Measurements from ENCODE around the gene MET.
"Not testable (repeated sequence)": the region's sequence is repeated elsewhere in the genome, so short reads cannot be mapped to it uniquely, and the experiment has no call there.

The MET gene

DNA sequence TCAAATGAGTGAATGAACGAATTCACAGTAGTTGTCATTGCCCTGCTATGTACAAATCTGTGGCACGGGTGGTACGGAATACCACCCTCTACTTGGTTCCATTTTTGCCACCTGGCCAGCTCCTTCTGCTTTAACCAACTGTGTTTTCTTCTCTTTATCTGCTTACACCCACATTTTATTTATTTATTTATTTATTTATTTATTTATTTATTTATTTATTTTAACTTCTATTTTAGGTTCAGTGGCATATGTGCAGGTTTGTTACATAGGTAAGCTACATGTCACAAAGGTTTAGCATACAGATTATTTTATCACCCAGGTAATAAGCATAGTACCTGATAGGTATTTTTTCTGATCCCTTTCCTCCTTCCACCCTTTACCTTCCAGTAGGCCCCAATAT, 148.2 kb downstream of the MET start (continued):
- TF ChIP-seq, protein P1, sequence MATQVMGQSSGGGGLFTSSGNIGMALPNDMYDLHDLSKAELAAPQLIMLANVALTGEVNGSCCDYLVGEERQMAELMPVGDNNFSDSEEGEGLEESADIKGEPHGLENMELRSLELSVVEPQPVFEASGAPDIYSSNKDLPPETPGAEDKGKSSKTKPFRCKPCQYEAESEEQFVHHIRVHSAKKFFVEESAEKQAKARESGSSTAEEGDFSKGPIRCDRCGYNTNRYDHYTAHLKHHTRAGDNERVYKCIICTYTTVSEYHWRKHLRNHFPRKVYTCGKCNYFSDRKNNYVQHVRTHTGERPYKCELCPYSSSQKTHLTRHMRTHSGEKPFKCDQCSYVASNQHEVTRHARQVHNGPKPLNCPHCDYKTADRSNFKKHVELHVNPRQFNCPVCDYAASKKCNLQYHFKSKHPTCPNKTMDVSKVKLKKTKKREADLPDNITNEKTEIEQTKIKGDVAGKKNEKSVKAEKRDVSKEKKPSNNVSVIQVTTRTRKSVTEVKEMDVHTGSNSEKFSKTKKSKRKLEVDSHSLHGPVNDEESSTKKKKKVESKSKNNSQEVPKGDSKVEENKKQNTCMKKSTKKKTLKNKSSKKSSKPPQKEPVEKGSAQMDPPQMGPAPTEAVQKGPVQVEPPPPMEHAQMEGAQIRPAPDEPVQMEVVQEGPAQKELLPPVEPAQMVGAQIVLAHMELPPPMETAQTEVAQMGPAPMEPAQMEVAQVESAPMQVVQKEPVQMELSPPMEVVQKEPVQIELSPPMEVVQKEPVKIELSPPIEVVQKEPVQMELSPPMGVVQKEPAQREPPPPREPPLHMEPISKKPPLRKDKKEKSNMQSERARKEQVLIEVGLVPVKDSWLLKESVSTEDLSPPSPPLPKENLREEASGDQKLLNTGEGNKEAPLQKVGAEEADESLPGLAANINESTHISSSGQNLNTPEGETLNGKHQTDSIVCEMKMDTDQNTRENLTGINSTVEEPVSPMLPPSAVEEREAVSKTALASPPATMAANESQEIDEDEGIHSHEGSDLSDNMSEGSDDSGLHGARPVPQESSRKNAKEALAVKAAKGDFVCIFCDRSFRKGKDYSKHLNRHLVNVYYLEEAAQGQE (tag by site-specific recombination; IDR thresholded peaks at IDR 0.05): peak; percentile 29; the same call in 1 of the 2 replicates
- TF ChIP-seq HIC1 (tag by site-specific recombination; IDR thresholded peaks at IDR 0.05): no peak
- TF ChIP-seq ZNF202 (tag by site-specific recombination; IDR thresholded peaks at IDR 0.05; ENCODE audit: borderline replicate concordance): peak; percentile 38; the same call in 1 of the 2 replicates
- no peak for TF ChIP-seq ZNF501 (tag by site-specific recombination; IDR thresholded peaks at IDR 0.05)
- TF ChIP-seq ZNF169 (tag by site-specific recombination; IDR thresholded peaks at IDR 0.05): no peak
- 0 out of 2 replicates have a peak, but pooled peaks have one; percentile 43 for TF ChIP-seq ZNF560 (tag by site-specific recombination; IDR thresholded peaks at IDR 0.05; ENCODE audit: borderline replicate concordance)

DNA sequence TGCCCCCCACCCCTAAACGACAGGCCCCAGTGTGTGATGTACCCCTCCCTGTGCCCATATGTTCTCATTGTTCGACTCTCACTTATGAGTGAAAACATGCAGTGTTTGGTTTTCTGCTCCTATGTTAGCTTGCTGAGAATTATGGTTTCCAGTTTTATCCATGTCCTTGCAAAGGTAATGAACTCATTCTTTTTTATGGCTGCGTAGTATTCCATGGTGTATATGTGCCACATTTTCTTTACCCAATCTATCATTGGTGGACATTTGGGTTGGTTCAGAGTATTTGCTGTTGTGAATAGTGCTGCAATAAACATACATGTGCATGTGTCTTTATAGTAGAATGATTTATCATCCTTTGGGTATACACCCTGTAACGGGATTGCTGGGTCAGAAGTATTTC, 149.7 kb downstream of the MET start:
- H3K36me3 ChIP-seq (ENCODE audit: control insufficient read depth in 2 of 2, insufficient read depth in 1 of 2, low read length in 2 of 2); POLR2A ChIA-PET; H3K9me3 ChIP-seq (ENCODE audit: control insufficient read depth, insufficient read depth, low read depth, low read length); H3K4me3 ChIP-seq (ENCODE audit: low read depth, low read length); H3K27ac ChIP-seq (ENCODE audit: extremely low read depth, low read depth, low read length); CTCF ChIA-PET; H3K4me1 ChIP-seq (ENCODE audit: control insufficient read depth, insufficient read depth, low read length): not testable (repeated sequence)
- peak; percentile 80 for TF ChIP-seq ZNF146 (tag by site-specific recombination; IDR thresholded peaks at IDR 0.05)
- TF ChIP-seq, protein P2, sequence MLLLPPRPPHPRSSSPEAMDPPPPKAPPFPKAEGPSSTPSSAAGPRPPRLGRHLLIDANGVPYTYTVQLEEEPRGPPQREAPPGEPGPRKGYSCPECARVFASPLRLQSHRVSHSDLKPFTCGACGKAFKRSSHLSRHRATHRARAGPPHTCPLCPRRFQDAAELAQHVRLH (tag by site-specific recombination; IDR thresholded peaks at IDR 0.05): peak; percentile 28; the same call in 1 of the 2 replicates

DNA sequence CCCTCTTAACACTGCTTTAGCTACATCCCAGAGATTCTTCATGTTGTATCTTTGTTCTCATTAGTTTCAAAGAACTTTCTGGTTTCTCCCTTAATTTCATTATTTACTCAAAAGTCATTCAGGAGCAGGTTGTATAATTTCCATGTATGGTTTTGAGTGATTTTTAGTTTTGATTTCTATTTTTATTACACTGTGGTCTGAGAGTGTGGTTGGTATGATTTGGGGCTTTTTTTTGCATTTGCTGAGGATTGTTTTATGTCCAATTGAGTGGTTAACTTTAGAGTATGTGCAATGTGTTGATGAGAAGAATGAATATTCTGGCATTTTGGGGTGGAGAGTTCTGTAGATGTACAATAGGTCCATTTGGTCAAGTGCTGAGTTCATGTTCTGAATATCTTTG, 152.5 kb downstream of the MET start:
- no peak overlapping the region for H3K27ac ChIP-seq (ENCODE audit: extremely low read depth, low read depth, low read length)
- H3K36me3 ChIP-seq (ENCODE audit: control insufficient read depth in 2 of 2, insufficient read depth in 1 of 2, low read length in 2 of 2): no peaks in the 10 kb centered on the region
- no peak overlapping the region for H3K4me3 ChIP-seq (ENCODE audit: low read depth, low read length)
- CTCF ChIA-PET: no interaction called here
- no peaks in the 10 kb centered on the region for H3K4me1 ChIP-seq (ENCODE audit: control insufficient read depth, insufficient read depth, low read length)
- no peak for TF ChIP-seq ZNF416 (tag by site-specific recombination; IDR thresholded peaks at IDR 0.05)
- POLR2A ChIA-PET: no interaction called here
- H3K9me3 ChIP-seq (ENCODE audit: control insufficient read depth, insufficient read depth, low read depth, low read length): no peaks in the 10 kb centered on the region

DNA sequence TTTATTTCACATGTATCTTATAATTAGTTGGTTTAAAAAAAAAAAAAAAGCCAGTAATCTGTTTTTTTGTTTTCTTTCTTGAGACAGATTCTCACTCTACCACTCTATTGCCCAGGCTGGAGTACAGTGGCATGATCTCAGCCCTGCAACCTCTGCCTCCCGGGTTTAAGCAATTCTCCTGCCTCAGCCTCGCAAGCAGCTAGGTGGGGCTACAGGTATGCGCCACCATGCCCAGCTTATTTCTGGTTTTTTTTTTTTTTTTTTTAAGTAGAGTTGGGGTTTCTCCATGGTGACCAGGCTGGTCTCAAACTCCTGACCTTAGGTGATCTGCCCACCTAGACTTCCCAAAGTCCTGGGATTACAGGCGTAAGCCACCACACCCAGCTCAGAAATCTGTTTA, 156.3 kb downstream of the MET start:
- CTCF ChIA-PET: interaction anchor here (0.6 to 0.7 kb wide), 2 partner anchors 293 to 566 kb away, joined by 4 read pairs; no protein-coding TSS in a partner anchor
- POLR2A ChIA-PET: no interaction called here
- Histone ChIP-seq H3K4me1 (ENCODE audit: control insufficient read depth, insufficient read depth, low read length) (no peaks in the 10 kb centered on the region), H3K9me3 (ENCODE audit: control insufficient read depth, insufficient read depth, low read depth, low read length) (no peaks in the 10 kb centered on the region), H3K27ac (ENCODE audit: extremely low read depth, low read depth, low read length) (no peak overlapping the region), H3K4me3 (ENCODE audit: low read depth, low read length) (no peak overlapping the region), H3K36me3 (ENCODE audit: control insufficient read depth in 2 of 2, insufficient read depth in 1 of 2, low read length in 2 of 2) (no peaks in the 10 kb centered on the region)
- no peak for TF ChIP-seq ZNF248 (tag by site-specific recombination; IDR thresholded peaks at IDR 0.05)
- peak; percentile 39 for TF ChIP-seq ZNF654 (tag by site-specific recombination; IDR thresholded peaks at IDR 0.05; ENCODE audit: low read depth)
- TF ChIP-seq ZNF112 (tag by site-specific recombination; IDR thresholded peaks at IDR 0.05): no peak
- no peak for TF ChIP-seq FEZF1 (tag by site-specific recombination; IDR thresholded peaks at IDR 0.05)
- TF ChIP-seq ZFP69B (tag by site-specific recombination; IDR thresholded peaks at IDR 0.05): no peak

All from HEK293 (cell line).